Raji (cell line): ENCODE results near the gene AMBRA1.

Source experiments
- POLR2A ChIP-seq: IDR thresholded peaks from 2 replicates; pipeline ENCODE4 v1.6.1; 2011; ENCODE audit warnings: low read depth, low read length, control low read depth; ENCODE audit not compliant: insufficient read depth

AMBRA1 gene

DNA sequence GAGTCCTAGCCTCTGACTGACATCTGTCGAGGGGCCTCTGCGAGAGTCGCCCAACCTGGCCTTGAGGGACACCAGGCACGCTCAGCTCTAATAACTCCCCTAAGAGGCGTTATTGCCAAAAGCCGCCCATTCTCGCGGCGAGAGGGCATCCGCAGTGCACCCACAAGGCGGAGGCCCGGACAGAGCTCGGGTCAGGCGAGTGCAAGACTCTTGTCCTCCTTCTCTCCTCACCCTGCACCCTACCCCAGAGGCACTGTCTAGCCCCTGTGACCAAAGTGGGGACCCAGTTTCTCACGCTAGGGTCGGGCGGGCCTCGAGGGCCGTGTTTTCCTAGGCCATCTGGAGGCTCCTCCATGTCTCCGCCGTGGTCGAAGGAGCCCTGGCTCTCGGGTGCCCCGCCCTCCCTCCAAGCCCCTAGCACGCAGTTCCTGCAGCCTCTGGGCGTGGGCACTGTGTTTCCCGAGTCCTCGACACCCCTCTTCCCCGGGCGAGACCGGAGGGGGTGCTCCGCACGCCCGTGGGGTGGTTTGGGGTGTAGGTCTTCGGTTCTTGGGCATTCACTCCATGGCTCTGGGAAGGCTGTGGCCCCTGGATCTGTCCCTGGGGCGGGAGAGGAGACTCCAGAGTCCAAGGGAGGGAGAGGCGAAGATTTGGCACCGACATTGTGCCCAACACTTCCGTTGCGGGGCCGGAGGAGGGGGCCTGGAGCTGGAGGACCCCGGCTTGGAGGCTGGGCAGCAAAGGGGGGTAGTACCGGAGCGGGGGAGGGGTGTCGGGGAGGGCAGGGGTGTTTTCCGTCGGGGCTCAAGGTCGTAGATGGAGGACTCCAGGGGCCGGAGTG, 203.3 kb downstream of the AMBRA1 start:
- no peak for TF ChIP-seq POLR2A

GRCh38 chr11:46389450-46390330, 204.1 kb downstream of the AMBRA1 start:
- no peak for TF ChIP-seq POLR2A

GRCh38 chr11:46388619-46389449, 205.0 kb downstream of the AMBRA1 start:
- TF ChIP-seq POLR2A = no peak

- no peak for TF ChIP-seq POLR2A
These were observed 205.8 kb downstream of the AMBRA1 start for GRCh38 chr11:46387919-46388618.

DNA sequence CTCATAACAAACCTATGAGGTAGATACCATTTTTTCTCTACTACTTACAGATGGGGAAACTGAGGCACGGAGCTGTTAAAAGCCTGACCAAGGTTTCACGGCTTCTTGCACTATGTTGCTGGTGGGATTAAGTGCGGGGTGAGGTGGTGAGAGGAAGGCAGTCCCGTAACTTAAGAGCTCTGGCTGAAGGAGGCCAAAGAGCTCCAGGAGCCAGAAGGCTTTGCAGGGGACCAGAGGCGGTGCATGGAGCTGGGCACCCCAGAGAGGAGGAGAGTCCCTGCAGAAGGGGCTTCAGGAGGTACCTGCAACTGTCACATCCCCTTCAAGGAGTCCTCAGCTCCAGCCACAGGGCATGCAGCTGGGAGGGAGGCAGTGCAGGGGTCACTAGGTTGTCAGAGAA, 206.4 kb downstream of the AMBRA1 start:
- TF ChIP-seq POLR2A = no peak

DNA sequence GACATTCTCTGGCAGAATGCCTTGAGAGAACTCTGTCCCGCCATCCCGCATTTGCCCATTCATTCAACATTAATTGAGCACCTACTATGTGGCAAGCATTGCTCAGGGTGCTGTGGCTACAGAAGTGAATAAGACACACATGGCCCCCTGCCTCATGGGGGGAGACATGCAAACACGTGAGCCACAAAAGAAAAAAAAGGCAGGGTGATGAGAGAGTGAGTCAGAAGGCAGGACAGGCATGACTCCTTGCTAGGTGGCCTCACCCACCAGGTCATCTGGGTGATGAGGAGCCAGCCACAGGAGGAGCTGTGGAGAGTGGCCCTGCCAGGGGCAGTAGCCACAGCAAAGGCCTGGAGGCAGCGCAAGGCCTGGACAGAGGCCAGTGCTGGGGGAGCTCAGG, 207.1 kb downstream of the AMBRA1 start:
- no peak for TF ChIP-seq POLR2A

DNA sequence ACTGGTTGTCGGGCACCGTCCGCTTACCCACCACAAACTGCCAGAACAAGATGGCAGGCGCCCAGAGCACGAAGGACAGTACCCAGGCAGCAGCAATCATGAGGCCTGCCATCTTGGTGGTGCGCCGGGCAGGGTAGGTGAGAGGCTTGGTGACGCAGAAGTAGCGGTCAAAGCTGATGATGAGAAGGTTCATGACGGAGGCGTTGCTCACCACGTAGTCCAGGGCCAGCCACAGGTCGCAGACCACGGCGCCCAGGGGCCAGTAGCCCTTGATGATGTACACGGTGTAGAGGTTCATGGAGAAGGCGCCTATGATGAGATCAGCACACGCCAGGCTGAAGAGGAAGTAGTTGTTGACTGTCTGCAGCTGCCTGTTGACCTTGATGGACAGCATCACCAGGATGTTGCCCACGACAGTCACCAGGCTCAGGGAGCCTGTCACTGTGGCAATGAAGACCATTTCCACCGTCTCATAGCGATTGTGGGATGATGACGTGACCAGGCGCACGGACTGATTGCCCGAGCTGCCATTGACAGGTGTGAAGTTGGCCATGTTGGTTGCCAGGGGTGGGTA, 207.7 kb downstream of the AMBRA1 start:
- TF ChIP-seq POLR2A = no peak

DNA sequence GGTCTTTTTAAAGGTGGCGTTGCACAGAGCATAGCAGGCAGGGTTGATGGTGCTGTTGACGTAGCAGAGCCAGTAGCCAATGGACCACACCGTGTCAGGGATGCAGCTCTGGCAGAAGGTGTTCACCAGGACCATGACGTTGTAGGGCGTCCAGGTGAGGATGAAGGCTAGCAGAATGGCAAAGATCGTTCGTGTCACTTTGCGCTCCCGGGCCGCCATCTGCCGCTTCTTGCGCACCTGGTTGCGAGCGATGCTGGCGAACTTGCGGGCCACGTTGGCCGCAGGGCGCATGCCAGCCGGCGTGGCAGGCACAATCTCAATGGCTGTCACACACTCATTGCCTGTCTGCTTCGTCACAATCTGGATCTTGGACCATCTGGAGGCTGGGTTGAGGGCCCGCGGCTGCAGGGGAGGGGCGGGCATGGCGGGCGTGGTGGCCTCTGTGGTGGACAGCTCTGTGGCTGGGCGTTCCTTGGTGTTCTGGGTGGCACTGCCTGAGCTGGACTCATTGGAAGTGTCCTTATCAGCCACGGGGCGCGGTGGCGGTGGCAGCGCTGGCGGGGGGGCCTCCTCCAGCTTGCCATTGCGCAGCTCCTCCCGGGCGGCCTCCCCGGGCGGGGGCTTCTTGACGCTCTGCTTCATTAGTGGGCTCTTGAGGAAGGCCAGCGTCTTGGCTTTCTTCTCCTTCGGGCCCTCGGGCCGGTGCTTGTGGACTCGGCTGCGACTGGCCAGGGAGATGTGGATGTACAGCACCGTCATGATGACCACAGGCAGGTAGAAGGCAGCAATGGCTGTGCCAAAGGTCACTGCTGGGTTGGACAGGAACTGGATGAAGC, 208.4 kb downstream of the AMBRA1 start:
- TF ChIP-seq POLR2A = no peak

DNA sequence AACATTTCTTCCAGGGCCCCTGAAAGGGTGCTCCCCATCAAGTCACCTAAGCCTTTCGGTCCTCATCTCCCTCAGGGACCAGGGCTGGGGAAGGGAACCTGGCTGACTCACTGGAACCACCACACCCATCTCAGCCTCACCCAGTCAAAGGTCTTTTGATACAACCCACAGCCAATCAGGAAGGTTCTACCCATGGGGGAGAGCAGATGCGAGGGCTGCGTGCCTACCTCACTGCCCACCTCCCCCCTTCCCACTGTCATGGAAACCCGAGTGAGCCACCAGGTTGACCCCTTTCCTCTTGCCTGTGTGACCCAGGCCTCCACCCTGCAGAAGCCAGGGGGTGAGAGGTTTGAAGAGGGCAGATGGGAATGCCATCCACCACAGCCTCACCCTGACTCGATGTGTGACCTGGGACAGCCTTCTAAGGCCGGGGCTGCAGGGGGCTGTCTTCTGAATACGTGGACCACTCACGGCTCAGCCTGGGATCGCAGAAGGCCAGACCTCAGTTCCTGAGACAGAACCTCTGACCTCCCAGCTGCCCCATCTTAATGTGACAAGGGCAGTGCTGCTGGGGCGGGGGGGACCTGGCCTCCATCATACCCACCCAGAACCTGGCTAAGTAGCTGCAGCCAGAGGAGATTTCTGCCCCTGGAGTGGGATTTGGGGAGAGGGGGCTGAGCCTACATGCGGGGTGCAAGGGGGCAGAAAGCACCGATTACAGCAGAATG, 209.7 kb downstream of the AMBRA1 start:
- TF ChIP-seq POLR2A = no peak

DNA sequence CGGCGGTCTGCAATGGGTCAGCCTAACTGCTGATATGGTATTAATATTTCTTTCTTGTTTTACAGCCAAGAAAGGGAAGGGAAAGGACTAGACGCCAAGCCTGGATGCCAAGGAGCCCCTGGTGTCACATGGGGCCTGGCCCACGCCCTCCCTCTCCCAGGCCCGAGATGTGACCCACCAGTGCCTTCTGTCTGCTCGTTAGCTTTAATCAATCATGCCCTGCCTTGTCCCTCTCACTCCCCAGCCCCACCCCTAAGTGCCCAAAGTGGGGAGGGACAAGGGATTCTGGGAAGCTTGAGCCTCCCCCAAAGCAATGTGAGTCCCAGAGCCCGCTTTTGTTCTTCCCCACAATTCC, 210.4 kb downstream of the AMBRA1 start:
- no peak for TF ChIP-seq POLR2A

GRCh38 chr11:46382646-46383403, 211.0 kb downstream of the AMBRA1 start:
- no peak for TF ChIP-seq POLR2A

GRCh38 chr11:46381819-46382645, 211.8 kb downstream of the AMBRA1 start:
- no peak for TF ChIP-seq POLR2A
